Mesenchymal stem cell (in vitro differentiated cells and primary cell): Measurements from ENCODE around the gene CDK14.
A peak's percentile ranks its signal among the peaks of the same experiment; 100 is the strongest.

Experiments used
- DNase-seq: peaks from one replicate; pipeline ENCODE4 v3.0.0-alpha.2; 2013
- H2AFZ ChIP-seq: one replicate; pipeline ENCODE4 v1.6.1; 2013; ENCODE audit warnings: low read depth, mild to moderate bottlenecking, control low read depth, inconsistent platforms, low read length, moderate library complexity
- H2AK5ac ChIP-seq: 2 replicates; pipeline ENCODE4 v1.6.1; 2013; ENCODE audit warnings: low read length, moderate library complexity, mild to moderate bottlenecking, inconsistent platforms; ENCODE audit not compliant: severe bottlenecking
- H2BK120ac ChIP-seq: one replicate; pipeline ENCODE4 v1.6.1; 2013; ENCODE audit warnings: low read depth, mild to moderate bottlenecking, inconsistent platforms, low read length, moderate library complexity
- H2BK12ac ChIP-seq, 2 experiments: one replicate each; pipeline ENCODE4 v1.6.1; 2013; ENCODE audit warnings: inconsistent platforms in 2 of 2, low read length in 2 of 2, mild to moderate bottlenecking in 2 of 2, moderate library complexity in 2 of 2, control low read depth in 1 of 2
- H2BK15ac ChIP-seq: one replicate; pipeline ENCODE4 v1.6.1; 2013; ENCODE audit warnings: mild to moderate bottlenecking, low read depth, inconsistent platforms; ENCODE audit not compliant: poor library complexity, severe bottlenecking
- H2BK5ac ChIP-seq: 2 replicates; pipeline ENCODE4 v1.6.1; 2013; ENCODE audit warnings: low read depth, mild to moderate bottlenecking, low read length, control low read depth, inconsistent platforms; ENCODE audit not compliant: poor library complexity, severe bottlenecking
- H3K14ac ChIP-seq, 2 experiments: one replicate each; pipeline ENCODE4 v1.6.1; 2013; ENCODE audit warnings: inconsistent platforms in 2 of 2, low read length in 2 of 2, control low read depth in 1 of 2, mild to moderate bottlenecking in 1 of 2, moderate library complexity in 1 of 2
- H3K18ac ChIP-seq, 2 experiments: one replicate each; pipeline ENCODE4 v1.6.1; 2013; ENCODE audit warnings: inconsistent platforms in 2 of 2, low read length in 2 of 2, control low read depth in 1 of 2, low read depth in 1 of 2, mild to moderate bottlenecking in 1 of 2
- H3K23ac ChIP-seq, 2 experiments: one replicate each; pipeline ENCODE4 v1.6.1; 2013; ENCODE audit warnings: inconsistent platforms in 2 of 2, low read length in 2 of 2, mild to moderate bottlenecking in 2 of 2, moderate library complexity in 2 of 2, control low read depth in 1 of 2
- H3K27ac ChIP-seq: 2 replicates; pipeline ENCODE4 v1.5.1; 2013; ENCODE audit warnings: mild to moderate bottlenecking, moderate library complexity, low read length, control low read depth, inconsistent platforms; ENCODE audit not compliant: poor library complexity, severe bottlenecking
- H3K27me3 ChIP-seq, 2 experiments: 2 replicates each; pipeline versions ENCODE4 v1.6.1 to v1.7.0; 2013; ENCODE audit warnings: low read length in 2 of 2, mild to moderate bottlenecking in 2 of 2, moderate library complexity in 2 of 2, control low read depth in 1 of 2, inconsistent platforms in 1 of 2; ENCODE audit not compliant: control insufficient read depth in 1 of 2, insufficient read depth in 1 of 2
- H3K36me3 ChIP-seq, 2 experiments: 2 replicates each; pipeline versions ENCODE4 v1.6.1 to v1.7.0; 2013; ENCODE audit warnings: low read length in 2 of 2, control low read depth in 1 of 2, inconsistent platforms in 1 of 2, low read depth in 1 of 2, mild to moderate bottlenecking in 1 of 2; ENCODE audit not compliant: insufficient read depth in 2 of 2, control insufficient read depth in 1 of 2
- H3K4ac ChIP-seq, 2 experiments: one replicate each; pipeline ENCODE4 v1.6.1; 2013; ENCODE audit warnings: inconsistent platforms in 2 of 2, low read length in 2 of 2, mild to moderate bottlenecking in 2 of 2, moderate library complexity in 2 of 2, control low read depth in 1 of 2, low read depth in 1 of 2
- H3K4me1 ChIP-seq: 2 replicates; pipeline ENCODE4 v1.6.1; 2013; ENCODE audit warnings: low read depth, low read length, control low read depth; ENCODE audit not compliant: control insufficient read depth, insufficient read depth
- H3K4me2 ChIP-seq: 2 replicates; pipeline ENCODE4 v1.6.1; 2013; ENCODE audit warnings: low read length, mild to moderate bottlenecking, inconsistent platforms; ENCODE audit not compliant: poor library complexity, severe bottlenecking
- H3K4me3 ChIP-seq, 2 experiments: 2 replicates each; pipeline versions ENCODE4 v1.5.1 to v1.7.0; 2013; ENCODE audit warnings: low read length in 2 of 2, mild to moderate bottlenecking in 2 of 2, control low read depth in 1 of 2, low read depth in 1 of 2; ENCODE audit not compliant: insufficient read depth in 1 of 2
- H3K79me1 ChIP-seq: replicated peaks from 2 replicates; pipeline ENCODE4 v1.6.1; 2013; ENCODE audit warnings: mild to moderate bottlenecking, control low read depth, low read length, inconsistent platforms; ENCODE audit not compliant: poor library complexity, severe bottlenecking
- H3K9ac ChIP-seq: 2 replicates; pipeline ENCODE4 v1.7.0; 2013; ENCODE audit warnings: mild to moderate bottlenecking, low read length, moderate library complexity
- H3K9me3 ChIP-seq: 2 replicates; pipeline ENCODE4 v1.7.0; 2013; ENCODE audit warnings: mild to moderate bottlenecking, low read length; ENCODE audit not compliant: control insufficient read depth
- H4K8ac ChIP-seq: one replicate; pipeline ENCODE4 v1.6.1; 2013; ENCODE audit warnings: inconsistent platforms, mild to moderate bottlenecking, low read length, moderate library complexity
- H4K91ac ChIP-seq: one replicate; pipeline ENCODE4 v1.6.1; 2013; ENCODE audit warnings: mild to moderate bottlenecking, low read length, inconsistent platforms
- WGBS: methylation state at CpG from one replicate; pipeline ENCODE4 v1.1.7; 2013; ENCODE audit warnings: mixed read lengths; 5-methylcytosine and 5-hydroxymethylcytosine counted together

Gene CDK14

GRCh38 chr7:90613088-90613498, 17.0 kb downstream of the CDK14 start:
- Histone ChIP-seq H2BK12ac (no peak overlapping the region), H4K91ac (no peak overlapping the region), H3K27ac (no peak overlapping the region), H2AK5ac (no peak overlapping the region), H3K4me3 (no peak overlapping the region), H2BK15ac (no peak overlapping the region), H2BK120ac (no peak overlapping the region), H3K4me2 (no peak overlapping the region), H3K9me3 (no peaks in the 10 kb centered on the region), H2BK5ac (no peak overlapping the region), H3K23ac (no peak overlapping the region), H3K4me1 (no peaks in the 10 kb centered on the region), H3K36me3 (peaks cover 0 to 3% of the 10 kb centered on the region in 2 experiments), H3K4ac (no peak overlapping the region), H4K8ac (no peak overlapping the region), H3K18ac (no peak overlapping the region), H3K14ac (no peak overlapping the region), H3K9ac (no peak overlapping the region), H2AFZ (no peak overlapping the region), H3K79me1 (peaks cover 23% of the 10 kb centered on the region), H3K27me3 (no peaks in the 10 kb centered on the region)
- DNase-seq = peak; percentile 77
- WGBS = 46% methylated on average over 3 of the region's 3 CpGs

DNA sequence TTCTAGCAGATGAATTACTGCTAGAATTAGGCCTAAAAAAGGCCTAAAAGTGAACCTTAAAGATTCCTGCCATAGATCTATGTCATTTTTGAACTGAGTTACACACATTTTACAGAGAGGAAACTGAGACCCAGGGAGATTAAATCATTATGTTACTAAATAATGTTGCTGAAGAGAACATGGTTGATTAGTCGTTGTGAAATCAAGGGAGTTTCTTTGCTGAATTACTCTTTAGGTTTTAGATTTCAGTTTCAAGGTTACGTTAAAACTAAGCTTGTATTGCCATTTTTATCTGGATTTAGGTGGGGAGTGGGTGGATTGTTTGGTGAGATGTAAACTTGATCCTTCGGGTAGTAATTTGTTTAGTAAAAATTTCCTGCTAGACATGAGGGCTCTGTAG, 21.3 kb downstream of the CDK14 start:
- 94% methylated on average over 3 of the region's 3 CpGs for WGBS
- H2AK5ac ChIP-seq = no peak overlapping the region

GRCh38 chr7:90618876-90619275, 22.8 kb downstream of the CDK14 start:
- H3K9ac ChIP-seq = no peak overlapping the region
- no peak overlapping the region for H2BK12ac ChIP-seq
- no peak overlapping the region for H4K8ac ChIP-seq
- no peak overlapping the region for H2BK15ac ChIP-seq
- H3K18ac ChIP-seq = no peak overlapping the region
- no peak overlapping the region for H2AK5ac ChIP-seq
- H3K9me3 ChIP-seq = no peaks in the 10 kb centered on the region
- no peak overlapping the region for H2BK120ac ChIP-seq
- 93% methylated on average over 3 of the region's 4 CpGs for WGBS
- H3K27ac ChIP-seq = no peak overlapping the region
- no peaks in the 10 kb centered on the region for H3K36me3 ChIP-seq
- H3K23ac ChIP-seq = no peak overlapping the region
- no peak overlapping the region for H4K91ac ChIP-seq
- no peak overlapping the region for H3K4ac ChIP-seq
- peaks cover 3% of the 10 kb centered on the region for H3K4me1 ChIP-seq
- H2BK5ac ChIP-seq = no peak overlapping the region
- H3K4me2 ChIP-seq = no peak overlapping the region
- H3K4me3 ChIP-seq = no peak overlapping the region
- DNase-seq = no peak
- H3K79me1 ChIP-seq = peaks cover 23% of the 10 kb centered on the region
- H3K27me3 ChIP-seq = no peaks in the 10 kb centered on the region
- H3K14ac ChIP-seq = no peak overlapping the region
- H2AFZ ChIP-seq = no peak overlapping the region

More for the DNA sequence above, 21.3 kb downstream of the CDK14 start:
- Histone ChIP-seq H2AFZ (no peak overlapping the region), H4K91ac (no peak overlapping the region), H3K9ac (no peak overlapping the region), H2BK5ac (no peak overlapping the region), H2BK12ac (no peak overlapping the region), H3K4me1 (peaks cover 3% of the 10 kb centered on the region), H3K23ac (no peak overlapping the region), H3K4me2 (no peak overlapping the region), H3K4ac (no peak overlapping the region), H3K4me3 (no peak overlapping the region), H3K27me3 (no peaks in the 10 kb centered on the region), H3K27ac (no peak overlapping the region), H3K14ac (no peak overlapping the region), H2BK120ac (no peak overlapping the region), H3K79me1 (peaks cover 24% of the 10 kb centered on the region), H3K9me3 (no peaks in the 10 kb centered on the region), H4K8ac (no peak overlapping the region), H2BK15ac (no peak overlapping the region), H3K36me3 (no peaks in the 10 kb centered on the region), H3K18ac (no peak overlapping the region)
- DNase-seq = no peak

GRCh38 chr7:90621125-90621746, 25.1 kb downstream of the CDK14 start:
- WGBS = 91% methylated on average over 2 of the region's 2 CpGs
- Histone ChIP-seq H3K9ac (no peak overlapping the region), H2BK15ac (no peak overlapping the region)

More at GRCh38 chr7:90621125-90621746, 25.1 kb downstream of the CDK14 start:
- H2BK5ac ChIP-seq = no peak overlapping the region
- H3K23ac ChIP-seq = no peak overlapping the region
- H3K27me3 ChIP-seq = no peaks in the 10 kb centered on the region
- peaks cover 23% of the 10 kb centered on the region for H3K79me1 ChIP-seq
- no peak overlapping the region for H3K27ac ChIP-seq
- no peak overlapping the region for H3K4ac ChIP-seq
- peak; percentile 49 for DNase-seq
- no peak overlapping the region for H2BK120ac ChIP-seq
- H2AFZ ChIP-seq = no peak overlapping the region
- H2AK5ac ChIP-seq = no peak overlapping the region
- no peak overlapping the region for H3K4me2 ChIP-seq
- H3K4me1 ChIP-seq = peaks cover 9% of the 10 kb centered on the region
- H4K91ac ChIP-seq = no peak overlapping the region
- H3K36me3 ChIP-seq = no peaks in the 10 kb centered on the region
- H3K14ac ChIP-seq = no peak overlapping the region
- H3K4me3 ChIP-seq = no peak overlapping the region
- H3K18ac ChIP-seq = peak overlapping the region in 1 of 2 experiments; percentile 37
- H3K9me3 ChIP-seq = no peaks in the 10 kb centered on the region
- H2BK12ac ChIP-seq = peak overlapping the region in 1 of 2 experiments; percentile 15
- H4K8ac ChIP-seq = no peak overlapping the region
